A172 (cell line): ENCODE results near the gene PPP2R5C. TPM values are rescaled to one million over a fixed set of nuclear protein-coding genes. Genes with fewer than 3 reads are reported as not detected.

Source experiments
- DNase-seq: peaks from one replicate; pipeline ENCODE4 v3.0.0-alpha.2; 2015; ENCODE audit warnings: low spot score
- total RNA-seq: library from RNA; depleted of rRNA; stranded (reverse); fragments of >200 nt; shearing (Covaris generic); gene quantifications from 2 replicates; pipeline ENCODE4 v1.2.3, GENCODE V29; 2014

The PPP2R5C gene
- total RNA-seq, 1 experiment from 2014 or later: 106 TPM

- no peak for DNase-seq
Observed at GRCh38 chr14:101887219-101887618, 125.7 kb downstream of the PPP2R5C start.

GRCh38 chr14:101888182-101888581 lies 126.7 kb downstream of the PPP2R5C start:
- no peak for DNase-seq

DNA sequence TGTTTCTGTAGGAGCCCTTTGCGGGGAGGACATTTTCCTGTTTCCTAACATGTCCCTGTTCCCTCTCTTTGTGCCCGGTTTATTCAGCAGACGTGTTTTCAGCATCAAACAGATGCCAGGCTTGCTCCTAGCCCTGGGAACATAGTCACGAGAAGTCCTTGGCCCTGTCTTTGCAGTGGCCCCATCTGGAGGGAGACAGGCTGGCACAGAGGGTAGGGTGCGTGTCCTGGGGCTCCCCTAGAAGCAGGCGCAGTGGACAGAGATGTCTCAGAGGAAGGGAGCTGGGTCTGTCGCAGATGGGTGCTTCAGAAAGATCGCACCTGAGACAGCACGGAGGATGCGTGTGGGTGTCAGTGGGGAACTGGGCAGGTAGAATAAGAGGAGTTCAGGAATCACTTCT lies 127.9 kb downstream of the PPP2R5C start:
- DNase-seq: no peak

- no peak for DNase-seq
Observed at GRCh38 chr14:101889898-101890297, 128.4 kb downstream of the PPP2R5C start.

GRCh38 chr14:101891471-101891870 lies 130.0 kb downstream of the PPP2R5C start:
- DNase-seq: no peak

- DNase-seq: no peak
Observed at GRCh38 chr14:101893759-101894158, 132.2 kb downstream of the PPP2R5C start.

DNA sequence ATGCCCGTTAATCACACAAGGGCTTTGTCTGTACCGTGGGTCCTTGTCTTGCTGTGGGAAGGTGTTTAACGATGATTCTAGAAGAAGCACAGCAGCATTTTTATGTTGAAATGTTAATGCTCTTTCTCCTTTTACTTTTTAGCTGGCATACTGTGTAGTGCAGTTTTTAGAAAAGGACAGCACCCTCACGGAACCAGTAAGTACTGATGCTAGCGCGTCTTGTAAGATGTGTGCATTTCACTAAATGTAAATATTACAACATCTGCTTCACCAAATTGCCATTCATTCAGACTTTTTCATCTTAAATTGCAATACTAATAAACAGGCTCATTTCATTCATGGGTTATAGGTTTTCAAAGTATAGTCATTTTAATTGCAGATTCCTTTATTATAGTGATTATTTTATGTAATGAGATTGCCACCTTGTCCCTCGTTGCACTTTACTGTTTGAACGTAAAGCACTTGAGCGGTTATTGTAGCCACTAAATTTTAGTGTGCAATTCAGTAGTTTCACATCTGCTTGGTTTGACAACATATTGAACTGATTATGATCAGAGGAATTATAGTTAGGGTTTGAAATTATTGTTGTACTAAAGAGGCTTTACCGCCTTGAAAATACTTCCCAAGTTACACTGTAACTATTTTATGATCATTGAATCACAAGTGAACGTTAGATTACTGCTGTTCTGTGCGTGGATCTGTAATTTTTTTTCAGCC lies 133.0 kb downstream of the PPP2R5C start:
- no peak for DNase-seq

GRCh38 chr14:101895256-101895655 lies 133.7 kb downstream of the PPP2R5C start:
- DNase-seq: no peak

- no peak for DNase-seq
Observed at GRCh38 chr14:101897326-101897725, 135.8 kb downstream of the PPP2R5C start.

DNA sequence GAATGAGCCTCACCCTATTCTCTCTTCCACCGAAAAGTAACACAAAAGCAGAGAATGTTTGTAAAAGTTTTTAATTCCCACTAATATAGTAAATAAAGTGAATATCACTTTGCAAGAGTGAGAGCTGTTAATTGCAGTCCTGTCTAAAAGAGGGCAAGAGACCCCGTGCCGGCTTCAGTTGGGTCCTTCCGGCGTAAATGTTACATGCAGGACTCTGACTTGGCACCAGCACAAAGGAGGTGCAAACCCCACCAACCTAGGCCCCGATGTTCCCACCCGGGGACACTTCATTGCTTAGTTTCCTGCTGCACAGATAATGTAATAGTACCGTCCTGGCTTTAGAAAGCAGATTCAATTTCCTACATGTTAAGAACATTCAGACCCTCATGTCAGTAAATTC lies 136.9 kb downstream of the PPP2R5C start:
- no peak for DNase-seq

- DNase-seq: no peak
Observed at GRCh38 chr14:101899263-101899662, 137.8 kb downstream of the PPP2R5C start.

GRCh38 chr14:101900253-101900652 lies 138.7 kb downstream of the PPP2R5C start:
- DNase-seq: no peak

GRCh38 chr14:101903111-101903561 lies 141.6 kb downstream of the PPP2R5C start:
- no peak for DNase-seq

DNA sequence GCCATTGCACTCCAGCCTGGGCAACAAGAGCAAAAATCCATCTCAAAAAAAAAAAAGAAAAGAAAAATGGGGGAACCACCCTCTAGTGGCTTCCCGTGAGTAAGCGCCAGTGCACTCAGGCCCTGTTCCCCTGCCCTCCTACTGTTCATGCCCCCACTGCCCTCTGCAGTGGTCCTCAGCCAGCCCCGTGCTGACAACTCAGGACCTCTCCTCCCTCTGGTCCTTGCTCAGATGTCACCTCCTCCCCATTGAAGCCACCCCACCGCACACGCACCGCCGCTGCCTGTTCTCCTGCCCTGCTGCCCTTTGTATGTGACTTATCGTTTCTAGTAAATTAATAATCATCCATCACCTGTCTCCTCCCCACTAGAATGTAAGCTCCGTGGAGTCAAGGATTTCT lies 144.1 kb downstream of the PPP2R5C start:
- no peak for DNase-seq

- no peak for DNase-seq
Observed at GRCh38 chr14:101906645-101907044, 145.1 kb downstream of the PPP2R5C start.

- DNase-seq: no peak
Observed at GRCh38 chr14:101907619-101908018, 146.1 kb downstream of the PPP2R5C start.

DNA sequence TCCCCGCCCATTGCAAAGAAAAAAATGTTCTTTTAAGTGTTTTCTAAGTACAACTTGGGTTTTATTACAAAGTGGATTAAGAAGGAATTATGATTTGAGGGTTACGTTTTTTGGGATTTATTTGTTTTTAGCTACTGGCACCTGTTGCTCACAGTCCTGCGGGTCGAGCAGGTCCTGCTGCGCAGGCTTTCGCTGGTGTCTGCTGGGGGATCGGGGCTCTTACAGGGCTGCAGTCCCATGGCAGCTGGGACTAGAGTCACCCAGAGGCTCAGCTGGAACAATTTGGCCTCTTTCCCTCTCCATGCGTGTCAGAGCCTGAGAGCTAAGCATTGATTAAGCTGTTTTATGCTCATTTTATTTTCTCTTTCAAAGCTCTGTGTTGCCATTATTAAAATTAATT lies 147.3 kb downstream of the PPP2R5C start:
- DNase-seq: no peak

GRCh38 chr14:101909371-101910096 lies 148.0 kb downstream of the PPP2R5C start:
- DNase-seq: no peak

DNA sequence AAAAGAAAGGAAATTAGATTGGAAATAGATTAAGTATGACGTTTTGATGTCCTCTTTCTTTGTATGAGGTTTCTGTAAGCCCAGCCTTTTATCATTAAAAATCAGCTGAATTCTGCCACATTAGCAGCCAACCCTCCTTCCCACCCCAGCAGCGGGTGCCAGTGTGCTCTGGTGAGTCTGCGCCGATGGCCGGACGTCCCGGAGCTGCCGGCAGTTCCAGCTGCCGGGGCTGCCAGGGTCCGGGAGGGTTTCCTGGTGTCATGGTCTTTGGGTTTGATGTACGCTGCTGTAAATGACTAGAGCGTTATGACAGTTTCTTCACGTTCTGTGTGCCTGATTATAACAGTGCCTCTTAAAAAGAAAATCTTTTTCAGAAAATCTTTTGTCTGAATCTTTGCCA lies 151.3 kb downstream of the PPP2R5C start:
- DNase-seq: no peak

- DNase-seq: no peak
Observed at GRCh38 chr14:101914083-101914482, 152.6 kb downstream of the PPP2R5C start.

- DNase-seq: no peak
Observed at GRCh38 chr14:101915871-101916815, 154.6 kb downstream of the PPP2R5C start.

GRCh38 chr14:101916816-101917412 lies 155.4 kb downstream of the PPP2R5C start:
- no peak for DNase-seq
